Keratinocyte (primary cell): Measurements from ENCODE around the gene DCN. TPM values are rescaled to one million over a fixed set of nuclear protein-coding genes. Genes with fewer than 3 reads are reported as not detected.

Source experiments
- DNase-seq: peaks from one replicate; pipeline ENCODE4 v3.0.0-alpha.2; 2011; ENCODE audit warnings: low read depth, missing footprints, low spot score
- FAIRE-seq: peaks from 2 replicates; lab custom pipeline; 2011; peaks lifted over from hg19 to GRCh38; lab: Jason Lieb, UNC
- H2AFZ ChIP-seq: 2 replicates; pipeline ENCODE4 v1.6.0; 2012; ENCODE audit warnings: low read length, control low read depth, inconsistent platforms; ENCODE audit not compliant: control insufficient read depth
- H3K27ac ChIP-seq: 2 replicates; pipeline ENCODE4 v1.5.1; 2011; ENCODE audit warnings: low read length; ENCODE audit not compliant: control insufficient read depth, insufficient read depth
- H3K27me3 ChIP-seq: 3 replicates; pipeline ENCODE4 v1.6.0; 2011; ENCODE audit warnings: low read length; ENCODE audit not compliant: control insufficient read depth, insufficient read depth; ENCODE audit errors: extremely low read depth
- H3K36me3 ChIP-seq, 2 experiments: 2 replicates in 1 of 2; 3 replicates in 1 of 2; pipeline ENCODE4 v1.5.1; 2011; ENCODE audit warnings: low read length in 2 of 2, mild to moderate bottlenecking in 1 of 2; ENCODE audit not compliant: control insufficient read depth in 2 of 2, insufficient read depth in 2 of 2; ENCODE audit errors: extremely low read depth in 1 of 2
- H3K4me1 ChIP-seq: 3 replicates; pipeline ENCODE4 v1.5.1; 2011; ENCODE audit warnings: low read length; ENCODE audit not compliant: control insufficient read depth, insufficient read depth; ENCODE audit errors: extremely low read depth
- H3K4me2 ChIP-seq: 3 replicates; pipeline ENCODE4 v1.6.0; 2011; ENCODE audit warnings: low read depth, low read length; ENCODE audit not compliant: control insufficient read depth, insufficient read depth; ENCODE audit errors: extremely low read depth
- H3K4me3 ChIP-seq, 3 experiments: fragments of 200-600 bp in 1 of 3; sonication (generic) in 1 of 3; 2 replicates in 2 of 3; 3 replicates in 1 of 3; pipeline ENCODE4 v1.5.1; 2011 to 2016; ENCODE audit warnings: low read length in 3 of 3, mild to moderate bottlenecking in 3 of 3, control low read depth in 2 of 3, inconsistent platforms in 1 of 3, low read depth in 1 of 3, mixed read lengths in 1 of 3, mixed run types in 1 of 3, moderate library complexity in 1 of 3; ENCODE audit not compliant: control insufficient read depth in 2 of 3, insufficient read depth in 2 of 3; ENCODE audit errors: extremely low read depth in 1 of 3
- H3K79me2 ChIP-seq: 2 replicates; pipeline ENCODE4 v1.6.0; 2012; ENCODE audit warnings: low read length; ENCODE audit not compliant: control insufficient read depth, insufficient read depth
- H3K9ac ChIP-seq: 3 replicates; pipeline ENCODE4 v1.6.0; 2011; ENCODE audit warnings: low read length; ENCODE audit not compliant: control insufficient read depth, insufficient read depth; ENCODE audit errors: extremely low read depth
- H3K9me1 ChIP-seq: 3 replicates; pipeline ENCODE4 v1.6.0; 2011; ENCODE audit warnings: low read length; ENCODE audit not compliant: control insufficient read depth, insufficient read depth; ENCODE audit errors: extremely low read depth
- H3K9me3 ChIP-seq: 2 replicates; pipeline ENCODE4 v1.5.1; 2012; ENCODE audit warnings: low read depth, low read length; ENCODE audit not compliant: control insufficient read depth
- H4K20me1 ChIP-seq: 3 replicates; pipeline ENCODE4 v1.6.0; 2011; ENCODE audit warnings: low read length; ENCODE audit not compliant: control insufficient read depth, insufficient read depth; ENCODE audit errors: extremely low read depth
- CTCF ChIP-seq, 3 experiments: IDR thresholded peaks in 1 of 3; conservative IDR thresholded peaks in 1 of 3; optimal IDR thresholded peaks in 1 of 3; 2 replicates in 2 of 3; 3 replicates in 1 of 3; pipeline versions ENCODE3 to v1.5.1; 2011; ENCODE audit warnings: low read length in 3 of 3, mild to moderate bottlenecking in 3 of 3, moderate library complexity in 2 of 3, control low read depth in 1 of 3, inconsistent platforms in 1 of 3; ENCODE audit not compliant: insufficient read depth in 2 of 3; ENCODE audit errors: extremely low read depth in 1 of 3
- EZH2 ChIP-seq: IDR thresholded peaks from one replicate; pipeline ENCODE4 v1.6.1; 2012; ENCODE audit warnings: inconsistent platforms, mild to moderate bottlenecking, low read length, moderate library complexity
- dilution Hi-C: fragments of 300-500 bp; cut with MboI; formaldehyde crosslinking; loops from one replicate; pipeline ENCODE4 v1.7.0; 2020; ENCODE audit warnings: low sequenced_read_pairs; ENCODE audit not compliant: extremely low pct_ligation_motif_present
- polyA plus RNA-seq, 5 experiments: library from polyadenylated mRNA; depleted of rRNA in 3 of 5; stranded (reverse) in 3 of 5; stranded (forward) in 1 of 5; unstranded in 1 of 5; fragments of >200 nt; gene quantifications; 1 replicate in 1 of 5; 2 replicates in 3 of 5; 3 replicates in 1 of 5; pipeline versions ENCODE4 v1.2.1 to v1.2.3, GENCODE V29; 2011 to 2012; ENCODE audit warnings: missing spikeins in 2 of 5, low read depth in 1 of 5, low replicate concordance in 1 of 5
- small RNA-seq, 3 experiments: library from RNA; depleted of rRNA; stranded (forward); fragments of <200 nt; gene quantifications; one replicate each; pipeline ENCODE3, GENCODE V24; 2012; ENCODE audit warnings: low read depth in 3 of 3, low replicate concordance in 1 of 3; ENCODE audit not compliant: insufficient read length in 3 of 3

Gene DCN
- polyA plus RNA-seq, 1 donor (not counting 4 experiments of a cell fraction or from before 2014, with no cell fraction given), result 2.5 TPM

GRCh38 chr12:91093341-91093740 lies 89.3 kb downstream of the DCN start:
- FAIRE-seq (no peak), DNase-seq (no peak)
- H3K9me3 ChIP-seq, result no peaks in the 10 kb centered on the region
- no peak overlapping the region for H3K27ac ChIP-seq
- no peaks in the 10 kb centered on the region for H3K27me3 ChIP-seq
- H3K9me1 ChIP-seq, result no peaks in the 10 kb centered on the region
- no peak overlapping the region for H3K9ac ChIP-seq
- H3K36me3 ChIP-seq, result no peaks in the 10 kb centered on the region
- H3K4me1 ChIP-seq, result no peaks in the 10 kb centered on the region
- H3K4me2 ChIP-seq, result no peak overlapping the region
- dilution Hi-C loops, result no loop called here
- H4K20me1 ChIP-seq, result no peaks in the 10 kb centered on the region
- no peak overlapping the region for H3K4me3 ChIP-seq
- no peak overlapping the region for H2AFZ ChIP-seq
- TF ChIP-seq CTCF (optimal IDR thresholded peaks at IDR 0.05 in 1 of 3, IDR thresholded peaks at IDR 0.05 in 1 of 3, conservative IDR thresholded peaks at IDR 0.05 in 1 of 3; ENCODE audit: extremely low read depth in 1 of 3, insufficient read depth in 2 of 3, low read length in 3 of 3), result no peak
- H3K79me2 ChIP-seq, result no peaks in the 10 kb centered on the region

- H2AFZ ChIP-seq, result no peak overlapping the region
- H4K20me1 ChIP-seq, result no peaks in the 10 kb centered on the region
- no peak overlapping the region for H3K9ac ChIP-seq
- no peaks in the 10 kb centered on the region for H3K36me3 ChIP-seq
- no peaks in the 10 kb centered on the region for H3K9me1 ChIP-seq
- no peaks in the 10 kb centered on the region for H3K4me1 ChIP-seq
- no peaks in the 10 kb centered on the region for H3K27me3 ChIP-seq
- FAIRE-seq (no peak), DNase-seq (no peak)
- H3K79me2 ChIP-seq, result no peaks in the 10 kb centered on the region
- no peak overlapping the region for H3K4me2 ChIP-seq
- dilution Hi-C loops, result no loop called here
- no peak overlapping the region for H3K4me3 ChIP-seq
- TF ChIP-seq EZH2, result no peak
- TF ChIP-seq CTCF (optimal IDR thresholded peaks at IDR 0.05 in 1 of 3, IDR thresholded peaks at IDR 0.05 in 1 of 3, conservative IDR thresholded peaks at IDR 0.05 in 1 of 3; ENCODE audit: extremely low read depth in 1 of 3, insufficient read depth in 2 of 3, low read length in 3 of 3), result no peak
- H3K9me3 ChIP-seq, result no peaks in the 10 kb centered on the region
- no peak overlapping the region for H3K27ac ChIP-seq
Observed at GRCh38 chr12:91091916-91092715, 90.5 kb downstream of the DCN start.

Small RNA genes lying within 50 kb of the gene (small RNA-seq; reads per million reads assigned to genes)
- 0 reads per million in 3 experiments for gene AC007115.1

Other genes with a start within 250 kb of the DCN start
- gene CCER1, start 227.6 kb downstream of the DCN start, polyA plus RNA-seq, result not detected in 3 replicates
- gene EPYC, start 177.8 kb downstream of the DCN start, polyA plus RNA-seq, result not detected in 3 replicates
- not detected in 3 replicates for gene KERA, start 124.8 kb downstream of the DCN start, polyA plus RNA-seq
- gene LUM, start 71.3 kb downstream of the DCN start, polyA plus RNA-seq, result 0.05 to 0.40 TPM (median 0.37 TPM) in 3 replicates